Activated T-cell treated with anti-CD3 and anti-CD28 coated beads for 4 hours (primary cell): ENCODE data around the gene OBP2A.
"Not testable (repeated sequence)": the region's sequence is repeated elsewhere in the genome, so short reads cannot be mapped to it uniquely, and the experiment has no call there.

ENCODE experiments used
- DNase-seq: peaks from one replicate; pipeline ENCODE4 v3.0.0-alpha.2; 2020

The OBP2A gene

DNA sequence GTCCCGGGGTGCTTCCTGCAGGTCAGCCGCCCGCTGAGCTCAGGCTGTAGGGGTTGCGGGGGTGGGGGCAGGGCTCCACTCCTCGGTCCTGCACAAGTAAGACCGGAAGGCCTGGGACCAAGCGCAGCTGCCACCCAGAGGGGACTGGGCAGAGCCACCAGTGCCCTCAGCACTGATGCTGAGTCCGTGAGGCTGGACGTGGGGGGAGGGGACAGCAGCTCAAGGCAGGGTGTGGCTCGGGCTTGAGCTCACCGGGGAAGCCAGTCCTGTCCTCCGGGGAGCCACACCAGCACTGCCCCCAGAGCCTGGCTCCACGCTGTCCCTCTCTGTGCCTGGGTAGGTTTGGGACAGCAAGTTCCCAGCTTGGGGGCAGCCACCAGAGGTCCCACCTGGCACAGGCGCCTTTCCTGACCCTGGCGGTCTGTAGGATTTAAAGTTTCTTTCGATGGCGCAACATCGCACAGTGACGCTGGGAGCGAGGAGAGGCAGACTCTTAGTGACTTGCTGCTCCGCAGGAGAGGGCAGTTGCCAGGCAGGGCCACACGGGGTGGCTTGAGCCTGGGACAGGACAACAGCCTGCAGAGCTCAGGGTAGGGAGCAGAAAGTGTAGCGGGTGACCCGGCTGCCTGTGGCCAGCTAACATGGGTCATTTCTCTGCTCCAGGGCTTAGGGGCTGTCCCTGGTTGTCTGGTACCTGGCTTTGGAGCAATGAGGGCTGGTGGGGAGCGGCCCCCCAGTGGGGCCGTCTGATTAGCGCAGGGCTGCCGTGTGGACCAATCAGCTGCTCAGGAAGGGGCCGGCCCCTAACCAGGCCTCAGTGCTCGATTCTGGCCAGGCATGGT, 19.0 kb upstream of the OBP2A start:
- no peak for DNase-seq

DNA sequence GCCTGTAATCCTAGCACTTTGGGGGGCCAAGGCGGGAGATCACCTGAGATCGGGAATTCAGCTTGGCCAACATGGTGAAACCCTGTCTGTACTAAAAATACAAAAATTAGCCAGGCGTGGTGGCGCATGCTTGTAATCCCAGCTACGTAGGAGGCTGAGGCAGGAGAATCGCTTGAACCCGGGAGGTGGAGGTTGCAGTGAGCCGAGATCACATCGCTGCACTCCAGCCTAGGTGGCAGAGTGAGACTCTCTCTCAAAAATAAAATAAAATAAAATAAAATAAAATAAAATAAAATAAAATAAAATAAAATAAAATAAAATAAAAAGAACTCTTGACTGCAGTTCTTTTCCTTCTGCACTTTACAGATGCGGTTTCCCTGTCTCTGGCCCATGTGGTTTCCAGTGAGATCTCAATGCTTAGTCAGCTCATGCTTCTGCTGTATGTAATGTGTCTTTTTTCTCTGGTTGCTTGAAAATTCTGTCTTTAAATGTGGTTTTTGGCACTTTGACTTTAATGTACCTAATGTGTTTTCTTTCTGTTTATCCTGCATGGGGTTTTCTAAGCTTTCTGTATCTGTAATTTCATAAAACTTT, 17.0 kb upstream of the OBP2A start:
- not testable (repeated sequence) for DNase-seq

DNA sequence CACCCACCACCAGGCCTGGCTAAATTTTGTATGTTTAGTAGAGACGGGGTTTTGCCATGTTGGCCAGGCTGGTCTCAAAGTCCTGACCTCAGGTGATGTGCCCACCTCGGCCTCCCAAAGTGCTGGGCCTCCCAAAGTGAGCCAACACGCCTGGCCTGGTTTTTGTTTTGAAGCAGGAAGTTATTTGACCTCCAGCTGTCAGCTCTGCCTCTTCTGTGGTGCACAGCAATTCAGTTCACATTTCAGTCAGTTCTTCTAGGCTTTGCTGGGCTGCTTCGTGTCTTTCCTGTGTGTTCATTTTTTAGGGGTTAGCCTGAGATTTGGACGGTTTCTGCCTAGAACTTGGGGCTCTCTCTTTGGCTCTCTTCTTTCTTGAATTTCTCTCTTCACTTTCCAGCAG, 15.8 kb upstream of the OBP2A start:
- DNase-seq = no peak

- DNase-seq = no peak
Measured at GRCh38 chr9:135531096-135531495, 14.8 kb upstream of the OBP2A start.

- no peak for DNase-seq
Measured at GRCh38 chr9:135533113-135533512, 12.8 kb upstream of the OBP2A start.

GRCh38 chr9:135533674-135534073, 12.3 kb upstream of the OBP2A start:
- no peak for DNase-seq

GRCh38 chr9:135534192-135534711, 11.7 kb upstream of the OBP2A start:
- DNase-seq = not testable (repeated sequence)

GRCh38 chr9:135534826-135535225, 11.1 kb upstream of the OBP2A start:
- not testable (repeated sequence) for DNase-seq

- DNase-seq = not testable (repeated sequence)
Measured at GRCh38 chr9:135535631-135536030, 10.3 kb upstream of the OBP2A start.

DNA sequence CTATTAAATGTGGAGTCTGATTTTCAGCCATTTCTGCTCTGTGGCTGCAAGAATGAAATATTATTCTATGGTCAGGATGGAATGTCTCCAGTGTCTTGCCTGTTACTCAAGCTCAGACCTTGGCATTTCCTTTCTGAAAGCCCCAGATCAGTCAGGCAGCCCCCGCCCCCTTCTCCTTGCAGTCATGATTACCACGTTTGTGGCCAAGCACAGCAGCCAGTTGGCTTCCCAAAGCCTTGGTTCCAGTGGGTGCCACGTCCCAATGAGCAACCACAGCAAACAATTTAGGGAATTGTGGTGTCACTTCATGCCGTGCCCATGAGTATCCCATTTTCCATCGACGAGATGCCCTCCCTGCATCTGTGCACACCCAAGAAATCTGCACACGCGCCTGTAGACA, 9.7 kb upstream of the OBP2A start:
- DNase-seq = no peak

DNA sequence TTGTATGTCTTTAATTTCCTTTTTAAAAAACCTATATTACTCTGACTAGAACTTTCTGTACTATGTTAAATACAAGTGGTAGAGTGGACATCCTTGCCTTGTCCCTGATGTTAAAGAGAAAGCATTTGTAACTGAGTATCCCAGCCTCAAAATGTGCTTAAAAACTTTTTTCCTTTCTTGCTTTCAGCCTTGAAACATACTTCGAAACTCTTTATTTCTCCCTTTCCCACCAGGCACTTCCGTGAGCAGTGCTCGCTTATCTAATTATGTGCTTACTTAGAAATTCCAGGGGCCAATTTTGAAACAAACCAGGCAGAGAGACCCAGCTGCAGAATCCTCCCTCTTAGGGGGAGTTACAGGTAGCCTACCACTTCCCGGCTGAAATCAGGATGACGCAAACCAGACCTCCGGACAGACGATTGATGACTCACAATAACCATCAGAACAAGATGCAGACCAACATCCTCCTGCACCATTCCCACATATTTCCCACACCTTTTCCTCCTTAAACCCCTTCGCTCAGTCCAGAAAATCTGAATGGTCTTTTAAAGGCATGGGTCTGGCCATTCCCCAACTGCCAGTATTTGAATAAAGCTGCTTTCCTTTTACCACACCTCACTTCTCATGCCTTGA, 2.5 kb upstream of the OBP2A start:
- not testable (repeated sequence) for DNase-seq

GRCh38 chr9:135544981-135545635, 818 bp upstream of the OBP2A start:
- DNase-seq = no peak

- DNase-seq = not testable (repeated sequence)
Measured at GRCh38 chr9:135546792-135547617, 1.1 kb downstream of the OBP2A start.

GRCh38 chr9:135547756-135548736, 2.1 kb downstream of the OBP2A start:
- no peak for DNase-seq

DNA sequence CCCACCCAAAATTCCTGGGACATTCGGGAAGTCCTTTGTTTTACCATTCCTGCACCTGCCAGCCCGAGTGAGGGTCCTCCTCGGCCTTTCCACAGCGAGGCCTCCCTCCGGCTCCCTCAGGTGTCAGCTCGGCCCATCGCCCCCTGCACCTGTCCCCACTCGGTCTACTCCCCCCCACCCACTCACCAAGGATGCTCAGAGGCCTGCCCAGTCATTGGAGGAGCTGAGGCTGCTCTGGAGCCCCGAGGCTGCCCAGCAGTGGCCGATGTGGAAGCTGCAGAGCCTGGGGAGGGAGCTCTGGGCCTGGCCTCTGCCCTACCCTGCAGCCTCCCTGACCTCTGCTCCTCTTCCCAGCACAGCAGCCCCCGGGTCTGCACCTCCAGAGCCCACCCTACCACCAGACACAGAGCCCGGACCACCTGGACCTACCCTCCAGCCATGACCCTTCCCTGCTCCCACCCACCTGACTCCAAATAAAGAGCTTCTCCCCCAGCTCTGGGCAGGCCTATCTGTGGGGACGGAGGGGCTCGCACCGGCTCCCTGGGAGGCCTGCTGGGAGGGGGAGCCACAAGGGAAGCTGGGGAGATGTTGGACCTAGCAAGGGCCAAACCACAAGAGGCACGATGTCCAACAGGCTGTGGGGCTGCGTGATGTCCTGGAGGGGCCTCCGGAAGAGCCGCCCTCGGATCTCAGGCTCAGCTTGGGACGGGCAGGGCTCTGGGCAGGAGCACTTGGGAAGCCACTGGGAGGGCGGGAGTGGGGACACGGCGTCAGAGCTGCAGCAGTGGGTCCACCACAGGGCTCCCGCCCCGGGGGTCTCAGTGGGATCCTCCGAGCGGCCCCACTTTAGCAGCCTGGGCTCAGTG, 3.8 kb downstream of the OBP2A start:
- not testable (repeated sequence) for DNase-seq

DNA sequence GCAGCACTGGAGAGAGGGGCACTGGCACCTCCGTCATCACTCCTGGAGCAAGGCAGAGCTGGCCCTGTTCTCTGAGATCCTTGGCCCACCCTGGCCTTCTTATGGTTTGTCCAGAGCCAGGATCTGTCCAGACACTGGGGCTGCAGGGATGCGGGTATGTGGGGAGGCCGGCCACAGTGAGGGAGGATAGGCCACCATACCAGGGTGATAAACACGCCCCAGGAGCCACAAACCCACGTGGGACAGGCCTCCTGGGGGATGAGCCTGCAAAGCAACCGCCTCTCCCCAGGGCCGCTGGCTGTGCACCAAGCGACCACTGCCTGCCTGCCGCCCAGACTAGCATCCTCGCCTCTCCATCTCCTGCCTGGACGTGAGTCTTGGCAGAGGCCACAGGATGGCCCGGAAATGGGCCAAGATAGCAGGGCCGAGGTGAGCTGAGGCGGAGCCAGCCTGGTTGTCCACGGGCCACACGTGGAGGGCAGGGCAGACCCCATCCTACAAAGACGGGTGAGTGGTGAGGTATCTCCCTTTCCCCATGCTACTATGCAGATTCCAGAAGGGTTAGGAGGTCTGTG, 4.5 kb downstream of the OBP2A start:
- DNase-seq = no peak

DNA sequence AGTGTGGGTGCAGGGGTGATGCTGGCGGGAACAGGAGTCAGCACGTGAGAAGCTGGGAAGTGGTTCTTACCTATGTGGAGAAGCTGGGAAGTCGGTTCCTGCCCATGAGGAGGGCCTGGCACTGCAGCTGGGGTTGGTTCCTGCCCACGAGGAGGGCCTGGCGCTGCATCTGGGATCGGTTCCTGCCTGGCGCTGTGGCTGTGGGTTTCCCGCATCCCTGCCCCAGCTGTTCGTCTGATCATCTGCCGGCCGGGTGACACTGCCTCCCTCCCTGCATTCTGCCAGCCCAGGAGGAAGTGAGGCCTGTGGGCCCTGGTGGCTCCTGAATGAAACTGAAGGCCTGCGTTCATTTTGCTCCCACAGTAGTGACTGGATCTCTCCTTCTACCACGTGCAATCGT, 5.1 kb downstream of the OBP2A start:
- no peak for DNase-seq

DNA sequence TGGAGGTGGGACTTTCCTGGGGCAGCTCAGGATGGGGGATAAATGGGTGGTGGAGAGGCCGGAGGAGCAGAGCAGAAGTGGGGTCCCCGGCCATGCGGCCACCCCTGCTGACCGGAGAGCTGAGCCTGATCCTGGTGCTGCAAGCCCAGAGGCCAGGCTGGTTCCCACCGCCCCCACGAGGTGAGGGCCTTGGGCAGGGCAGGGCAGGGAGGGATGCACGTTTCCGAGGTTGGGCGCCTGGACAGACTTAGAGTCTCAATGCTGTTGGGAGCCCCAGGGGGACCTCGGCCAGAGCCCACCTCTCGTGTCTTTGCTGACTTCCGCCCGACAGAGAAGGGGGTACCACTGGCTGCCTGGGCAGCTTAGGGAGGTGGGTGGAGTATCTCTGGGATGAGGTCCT, 5.5 kb downstream of the OBP2A start:
- DNase-seq = no peak

DNA sequence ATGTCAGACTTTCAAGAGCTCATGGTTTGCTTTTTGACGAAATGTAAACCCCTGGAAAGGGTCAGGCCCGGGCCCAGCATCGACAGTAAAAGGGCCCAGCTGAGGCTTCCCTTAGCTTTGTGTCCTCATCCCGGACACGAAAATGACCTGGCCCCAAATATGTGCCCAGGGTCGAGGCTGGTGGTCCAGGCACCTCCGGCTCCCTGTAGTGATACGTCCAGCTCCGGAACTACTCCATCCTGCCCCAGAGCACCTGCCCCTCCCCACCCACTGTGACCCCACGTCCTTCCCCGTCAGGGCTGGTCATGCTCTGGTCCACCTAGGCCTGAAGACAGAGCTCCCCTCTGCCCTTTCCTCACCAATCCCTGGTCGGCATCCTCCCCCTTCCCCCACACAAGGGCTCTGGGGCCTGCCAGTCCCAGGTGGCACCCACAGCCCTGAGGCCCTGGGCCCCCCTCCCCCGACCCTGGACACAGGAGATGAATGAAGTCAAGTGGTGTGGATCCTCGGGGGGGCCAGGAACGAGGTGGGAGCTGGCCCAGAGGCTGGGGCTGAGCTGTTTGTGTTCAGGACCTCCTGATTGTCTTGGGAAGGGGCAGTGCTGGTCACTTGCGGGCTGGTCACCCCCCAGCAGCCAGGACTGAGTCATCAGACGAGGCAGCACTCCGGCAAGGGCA, 6.2 kb downstream of the OBP2A start:
- no peak for DNase-seq
